GM18867 (cell line): ENCODE measurements around the gene MRPL38.
"Not testable (repeated sequence)": the region's sequence is repeated elsewhere in the genome, so short reads cannot be mapped to it uniquely, and the experiment has no call there.

Experiments
- ATAC-seq: cut with Tn5 transposase; IDR thresholded peaks from one replicate; pipeline ENCODE4 v1.9.1; 2021; ENCODE audit warnings: mild to moderate bottlenecking, moderate library complexity; ENCODE audit not compliant: unreplicated experiment

The MRPL38 gene

GRCh38 chr17:75897160-75898019 lies 7.3 kb downstream of the MRPL38 start:
- ATAC-seq: no peak

GRCh38 chr17:75896415-75897159 lies 8.1 kb downstream of the MRPL38 start, which contains the start of gene TRIM65:
TRIM65 (minus strand) TSS chr17:75896951; CDS start chr17:75896937, 14 bp downstream.
- peak; percentile 56 for ATAC-seq

GRCh38 chr17:75895370-75896155 lies 9.1 kb downstream of the MRPL38 start:
- ATAC-seq: no peak

- no peak for ATAC-seq
Observed at GRCh38 chr17:75894049-75894733, 10.5 kb downstream of the MRPL38 start.

- ATAC-seq: no peak
Observed at GRCh38 chr17:75893305-75894048, 11.2 kb downstream of the MRPL38 start.

- no peak for ATAC-seq
Observed at GRCh38 chr17:75892556-75893224, 12.0 kb downstream of the MRPL38 start.

- ATAC-seq: no peak
Observed at GRCh38 chr17:75891605-75892555, 12.8 kb downstream of the MRPL38 start.

- ATAC-seq: no peak
Observed at GRCh38 chr17:75891022-75891604, 13.6 kb downstream of the MRPL38 start.

GRCh38 chr17:75889454-75889853 lies 15.2 kb downstream of the MRPL38 start:
- no peak for ATAC-seq

GRCh38 chr17:75888484-75888883 lies 16.2 kb downstream of the MRPL38 start:
- no peak for ATAC-seq

- ATAC-seq: not testable (repeated sequence)
Observed at GRCh38 chr17:75885860-75886259, 18.8 kb downstream of the MRPL38 start.

- ATAC-seq: no peak
Observed at GRCh38 chr17:75885431-75885830, 19.3 kb downstream of the MRPL38 start.

GRCh38 chr17:75881678-75882454 lies 22.8 kb downstream of the MRPL38 start:
- ATAC-seq: no peak

GRCh38 chr17:75880266-75880665 lies 24.4 kb downstream of the MRPL38 start:
- no peak for ATAC-seq

GRCh38 chr17:75878174-75878998 lies 26.3 kb downstream of the MRPL38 start, which contains the start of gene TRIM47:
TRIM47 (minus strand) TSS chr17:75878581; CDS start chr17:75878548, 33 bp downstream.
- ATAC-seq: peak; percentile 22

GRCh38 chr17:75877752-75878173 lies 26.9 kb downstream of the MRPL38 start:
- peak; percentile 65 for ATAC-seq
